ENCODE data around the gene SH2D3C.

SH2D3C gene

GRCh38 chr9:127770905-127771569 lies 7.4 kb downstream of the SH2D3C start:
- Histone ChIP-seq H3K27me3 (ENCODE audit: insufficient read depth, low read depth) (no peaks in the 10 kb centered on the region), H4K20me1 (ENCODE audit: insufficient read depth) (no peaks in the 10 kb centered on the region), H2AFZ (ENCODE audit: low read depth) (peak overlapping the region; percentile 9; the same call in 1 of the 2 replicates), H3K79me2 (ENCODE audit: insufficient read depth, low read depth) (peaks cover 13% of the 10 kb centered on the region; the same call in 1 of the 2 replicates), H3K4me3 (IDR thresholded peaks at IDR 0.05; ENCODE audit: insufficient read depth, low read depth, low read length) (no peak overlapping the region), H3K4me2 (peak overlapping the region; percentile 71), H3K4me1 (ENCODE audit: low read depth, poor library complexity, severe bottlenecking) (peaks cover 61% of the 10 kb centered on the region), H3K27ac (peak overlapping the region; percentile 51), H3K36me3 (ENCODE audit: insufficient read depth) (no peaks in the 10 kb centered on the region), H3K9ac (0 out of 2 replicates have a peak overlapping the region, but pooled peaks have one; percentile 14)
- TF ChIP-seq CTCF (conservative IDR thresholded peaks at IDR 0.05; ENCODE audit: low read depth, low read length) = no peak

- Histone ChIP-seq H3K36me3 (ENCODE audit: insufficient read depth) (no peaks in the 10 kb centered on the region), H3K27me3 (ENCODE audit: insufficient read depth, low read depth) (no peaks in the 10 kb centered on the region), H2AFZ (ENCODE audit: low read depth) (no peak overlapping the region; the same call in 1 of the 2 replicates), H3K9ac (0 out of 2 replicates have a peak overlapping the region, but pooled peaks have one; percentile 14), H3K4me1 (ENCODE audit: low read depth, poor library complexity, severe bottlenecking) (peaks cover 56% of the 10 kb centered on the region), H3K27ac (peak overlapping the region; percentile 51), H3K4me3 (IDR thresholded peaks at IDR 0.05; ENCODE audit: insufficient read depth, low read depth, low read length) (no peak overlapping the region), H4K20me1 (ENCODE audit: insufficient read depth) (no peaks in the 10 kb centered on the region), H3K4me2 (peak overlapping the region; percentile 71), H3K79me2 (ENCODE audit: insufficient read depth, low read depth) (0 out of 2 replicates have a peak, but pooled peaks cover 10% of the 10 kb centered on the region)
- no peak for TF ChIP-seq CTCF (conservative IDR thresholded peaks at IDR 0.05; ENCODE audit: low read depth, low read length)
Measured at GRCh38 chr9:127770583-127770904, 7.9 kb downstream of the SH2D3C start.

GRCh38 chr9:127769929-127770582 lies 8.4 kb downstream of the SH2D3C start:
- Histone ChIP-seq H2AFZ (ENCODE audit: low read depth) (no peak overlapping the region), H3K27me3 (ENCODE audit: insufficient read depth, low read depth) (no peaks in the 10 kb centered on the region), H4K20me1 (ENCODE audit: insufficient read depth) (no peaks in the 10 kb centered on the region), H3K9ac (0 out of 2 replicates have a peak overlapping the region, but pooled peaks have one; percentile 14), H3K27ac (peak overlapping the region; percentile 51), H3K4me3 (IDR thresholded peaks at IDR 0.05; ENCODE audit: insufficient read depth, low read depth, low read length) (no peak overlapping the region), H3K79me2 (ENCODE audit: insufficient read depth, low read depth) (0 out of 2 replicates have a peak, but pooled peaks cover 6% of the 10 kb centered on the region), H3K36me3 (ENCODE audit: insufficient read depth) (no peaks in the 10 kb centered on the region), H3K4me1 (ENCODE audit: low read depth, poor library complexity, severe bottlenecking) (peaks cover 52% of the 10 kb centered on the region), H3K4me2 (peak overlapping the region; percentile 71)
- no peak for TF ChIP-seq CTCF (conservative IDR thresholded peaks at IDR 0.05; ENCODE audit: low read depth, low read length)

- H3K4me1 ChIP-seq (ENCODE audit: low read depth, poor library complexity, severe bottlenecking) = peaks cover 42% of the 10 kb centered on the region
- no peak overlapping the region for H2AFZ ChIP-seq (ENCODE audit: low read depth)
- H3K4me2 ChIP-seq = no peak overlapping the region
- no peak overlapping the region for H3K27ac ChIP-seq
- H3K79me2 ChIP-seq (ENCODE audit: insufficient read depth, low read depth) = no peaks in the 10 kb centered on the region
- H3K4me3 ChIP-seq (IDR thresholded peaks at IDR 0.05; ENCODE audit: insufficient read depth, low read depth, low read length) = no peak overlapping the region
- H3K9ac ChIP-seq = no peak overlapping the region
- TF ChIP-seq CTCF (conservative IDR thresholded peaks at IDR 0.05; ENCODE audit: low read depth, low read length) = no peak
- no peaks in the 10 kb centered on the region for H3K36me3 ChIP-seq (ENCODE audit: insufficient read depth)
- no peaks in the 10 kb centered on the region for H3K27me3 ChIP-seq (ENCODE audit: insufficient read depth, low read depth)
- H4K20me1 ChIP-seq (ENCODE audit: insufficient read depth) = no peaks in the 10 kb centered on the region
Measured at GRCh38 chr9:127769101-127769500, 9.4 kb downstream of the SH2D3C start.
